GM23248 (cell line): ENCODE data around the gene EIF2S3. TPM values are rescaled to one million over a fixed set of nuclear protein-coding genes. Genes with fewer than 3 reads are reported as not detected.
A peak's percentile ranks its signal among the peaks of the same experiment; 100 is the strongest.

Experiments
- DNase-seq: peaks from one replicate; pipeline ENCODE4 v3.0.0-alpha.2; 2015
- H2AFZ ChIP-seq: fragments of 200-600 bp; sonication (generic); 2 replicates; pipeline ENCODE4 v1.6.1; 2016; ENCODE audit warnings: antibody characterized with exemption
- H3F3A ChIP-seq: fragments of 200-600 bp; sonication (generic); 2 replicates; pipeline ENCODE4 v1.6.1; 2016; ENCODE audit warnings: mild to moderate bottlenecking, antibody characterized with exemption, mixed run types; ENCODE audit not compliant: insufficient read depth
- H3K27ac ChIP-seq: fragments of 200-600 bp; sonication (generic); 2 replicates; pipeline ENCODE4 v1.5.1; 2016; ENCODE audit warnings: mild to moderate bottlenecking
- H3K27me3 ChIP-seq: fragments of 200-600 bp; sonication (generic); replicated peaks from 2 replicates; pipeline ENCODE4 v1.6.1; 2016; ENCODE audit warnings: mild to moderate bottlenecking; ENCODE audit not compliant: insufficient read depth
- H3K36me3 ChIP-seq: fragments of 200-600 bp; sonication (generic); 2 replicates; pipeline ENCODE4 v1.6.1; 2016; ENCODE audit warnings: low read depth, mild to moderate bottlenecking
- H3K4me1 ChIP-seq: fragments of 200-600 bp; sonication (generic); 2 replicates; pipeline ENCODE4 v1.6.1; 2016; ENCODE audit warnings: mild to moderate bottlenecking; ENCODE audit not compliant: insufficient read depth
- H3K4me2 ChIP-seq: fragments of 200-600 bp; sonication (generic); one replicate; pipeline ENCODE4 v1.6.1; 2016; ENCODE audit warnings: mild to moderate bottlenecking; ENCODE audit not compliant: unreplicated experiment
- H3K4me3 ChIP-seq: fragments of 200-600 bp; sonication (generic); 2 replicates; pipeline ENCODE4 v1.5.1; 2016; ENCODE audit warnings: mild to moderate bottlenecking
- H3K79me2 ChIP-seq: fragments of 200-600 bp; sonication (generic); 2 replicates; pipeline ENCODE4 v1.6.1; 2016; ENCODE audit warnings: mild to moderate bottlenecking; ENCODE audit not compliant: insufficient read depth
- H3K9ac ChIP-seq: fragments of 200-600 bp; sonication (generic); 2 replicates; pipeline ENCODE4 v1.6.1; 2016; ENCODE audit warnings: mild to moderate bottlenecking
- H3K9me2 ChIP-seq: fragments of 200-600 bp; sonication (generic); 2 replicates; pipeline ENCODE4 v1.6.1; 2016; ENCODE audit warnings: mixed run types, mild to moderate bottlenecking, moderate library complexity; ENCODE audit not compliant: insufficient read depth
- H3K9me3 ChIP-seq: fragments of 200-600 bp; sonication (generic); one replicate; pipeline ENCODE4 v1.6.1; 2017; ENCODE audit warnings: low read depth
- H4K20me1 ChIP-seq: fragments of 200-600 bp; sonication (generic); 2 replicates; pipeline ENCODE4 v1.6.0; 2016; ENCODE audit not compliant: insufficient read depth
- EZH2 ChIP-seq: fragments of 200-600 bp; sonication (generic); IDR thresholded peaks from 2 replicates; pipeline ENCODE4 v1.6.1; 2018; ENCODE audit warnings: antibody characterized with exemption, mild to moderate bottlenecking; ENCODE audit not compliant: insufficient read depth, poor library complexity, severe bottlenecking
- EZH2phosphoT487 ChIP-seq: fragments of 200-600 bp; sonication (generic); IDR thresholded peaks from 2 replicates; pipeline ENCODE4 v1.6.1; 2018; ENCODE audit warnings: antibody characterized with exemption, moderate library complexity, mild to moderate bottlenecking, low read depth; ENCODE audit not compliant: insufficient read depth
- WGBS, 2 experiments: methylation state at CpG; one replicate each; pipeline ENCODE4 v1.1.6; 2015 to 2017; ENCODE audit warnings: low lambda C conversion rate in 2 of 2, low coverage in 1 of 2; ENCODE audit errors: missing lambda C conversion rate in 2 of 2; 5-methylcytosine and 5-hydroxymethylcytosine counted together
- in situ Hi-C: fragments of 300-500 bp; cut with MboI; formaldehyde crosslinking; loops from 2 replicates; pipeline ENCODE4 v1.15.0; 2020
- polyA plus RNA-seq: library from polyadenylated mRNA; unstranded; fragments of >200 nt; fragmentation: Nextera tagmentation; extraction: Ambion mirVana; gene quantifications from 2 replicates; pipeline ENCODE4 v1.2.1, GENCODE V29; 2016
- total RNA-seq: library from RNA; depleted of rRNA; stranded (reverse); fragments of >200 nt; shearing (Covaris generic); gene quantifications from 2 replicates; pipeline ENCODE4 v1.2.3, GENCODE V29; 2014

Gene EIF2S3
- total and polyA plus RNA-seq, 2 experiments from 2014 or later: 57.2 to 190 TPM

DNA sequence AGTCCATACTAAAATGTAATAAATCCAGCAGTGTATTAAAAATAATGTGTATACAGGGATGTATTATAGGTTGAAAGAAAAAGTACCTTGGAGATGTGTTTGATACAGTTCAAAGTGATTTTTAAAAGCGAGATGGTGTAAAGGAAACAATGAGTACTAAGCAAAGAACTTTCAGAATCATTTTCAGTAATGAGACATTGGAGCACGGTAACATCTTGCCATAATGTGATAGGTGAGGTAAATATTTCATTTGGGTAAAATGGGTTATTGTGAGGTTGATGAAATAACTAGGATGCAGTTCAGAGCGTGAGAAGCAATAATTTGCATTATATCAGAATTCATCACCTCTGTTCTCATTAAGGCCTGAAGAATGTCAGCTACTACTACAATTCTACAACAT, 25.9 kb downstream of the EIF2S3 start:
- peak; percentile 12 for DNase-seq
- H3K27me3 ChIP-seq: no peaks in the 10 kb centered on the region
- no peaks in the 10 kb centered on the region for H4K20me1 ChIP-seq
- peaks cover 21% of the 10 kb centered on the region; the same call in 1 of the 2 replicates for H3K36me3 ChIP-seq
- H3K9ac ChIP-seq: no peak overlapping the region
- H3K79me2 ChIP-seq: no peaks in the 10 kb centered on the region
- TF ChIP-seq EZH2: no peak
- no peak for TF ChIP-seq EZH2phosphoT487
- H3F3A ChIP-seq: peaks cover 16% of the 10 kb centered on the region
- no peak overlapping the region for H2AFZ ChIP-seq
- 73 to 77% methylated on average over 3 of the region's 3 CpGs for WGBS, 2 experiments
- H3K9me3 ChIP-seq: no peaks in the 10 kb centered on the region
- in situ Hi-C loops: loop anchor here (25.0 kb wide), 1 partner anchor 157 kb away; no protein-coding TSS in a partner anchor
- H3K4me3 ChIP-seq: no peak overlapping the region
- peak overlapping the region; percentile 27 for H3K27ac ChIP-seq
- peaks cover 2% of the 10 kb centered on the region; the same call in 1 of the 2 replicates for H3K4me1 ChIP-seq
- H3K9me2 ChIP-seq: no peaks in the 10 kb centered on the region
- H3K4me2 ChIP-seq: no peak overlapping the region

DNA sequence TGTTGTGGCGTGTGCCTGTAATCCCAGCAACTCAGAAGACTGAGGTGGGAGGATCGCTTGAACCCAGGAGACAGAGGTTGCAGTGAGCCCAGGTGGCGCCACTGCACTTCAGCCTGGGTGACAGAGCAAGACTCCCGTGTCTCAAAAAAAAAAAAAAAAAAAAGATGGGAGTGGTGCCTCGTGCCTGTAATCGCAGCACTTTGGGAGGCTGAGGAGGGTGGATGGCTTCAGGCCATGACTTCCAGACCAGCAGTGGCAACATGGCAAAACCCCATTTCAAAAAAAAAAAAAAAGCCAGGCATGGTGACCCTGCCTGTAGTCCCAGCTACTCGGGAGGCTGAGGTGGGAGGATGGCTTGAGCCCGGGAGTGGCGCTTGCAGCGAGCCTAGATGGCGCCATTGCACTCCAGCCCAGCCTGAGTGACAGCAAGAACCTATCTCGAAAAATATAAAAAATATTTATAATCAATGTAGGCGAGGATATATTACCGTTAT, 27.0 kb downstream of the EIF2S3 start:
- H3K4me3 ChIP-seq: peak overlapping the region; percentile 42
- H3K4me2 ChIP-seq: peak overlapping the region; percentile 20
- in situ Hi-C loops: loop anchor here (25.0 kb wide), 1 partner anchor 156 kb away; no protein-coding TSS in a partner anchor

DNA sequence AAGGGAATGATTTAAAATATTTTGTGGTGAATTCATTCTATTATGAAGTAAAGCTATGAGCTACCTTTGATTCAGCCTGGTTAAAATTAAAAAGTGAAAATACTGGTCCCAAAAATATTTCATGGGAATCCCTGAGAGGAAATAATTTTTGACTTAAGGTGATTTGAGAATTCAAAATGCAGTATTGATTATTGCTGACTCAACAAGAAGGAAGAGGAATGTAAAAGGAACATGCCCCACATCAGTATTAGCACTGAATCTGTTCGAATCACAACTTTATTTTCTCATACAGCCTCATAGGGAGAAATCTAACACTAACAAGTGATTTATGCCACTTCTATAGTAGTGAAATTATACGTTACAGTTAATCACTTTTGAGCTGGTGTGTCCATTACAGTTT, 27.7 kb downstream of the EIF2S3 start:
- in situ Hi-C loops: loop anchor here (25.0 kb wide), 1 partner anchor 155 kb away; no protein-coding TSS in a partner anchor
- Histone ChIP-seq H3F3A (peaks cover 12% of the 10 kb centered on the region; the same call in 1 of the 2 replicates), H3K4me2 (no peak overlapping the region), H3K9me2 (no peaks in the 10 kb centered on the region), H3K27me3 (no peaks in the 10 kb centered on the region), H3K27ac (no peak overlapping the region), H3K4me3 (no peak overlapping the region), H3K36me3 (peaks cover 8% of the 10 kb centered on the region; the same call in 1 of the 2 replicates), H3K9me3 (no peaks in the 10 kb centered on the region), H4K20me1 (no peaks in the 10 kb centered on the region), H3K4me1 (peaks cover 2% of the 10 kb centered on the region; the same call in 1 of the 2 replicates), H2AFZ (no peak overlapping the region), H3K79me2 (no peaks in the 10 kb centered on the region), H3K9ac (no peak overlapping the region)
- WGBS, 2 experiments: 40 to 44% methylated on average over 2 of the region's 2 CpGs
- DNase-seq: no peak
- TF ChIP-seq EZH2 (no peak), EZH2phosphoT487 (no peak)

More for the DNA sequence above, 27.0 kb downstream of the EIF2S3 start:
- 1 to 2% methylated on average over 7 to 13 of the region's 14 CpGs for WGBS, 2 experiments
- no peak overlapping the region for H2AFZ ChIP-seq
- H3F3A ChIP-seq: peaks cover 16% of the 10 kb centered on the region
- no peaks in the 10 kb centered on the region for H3K79me2 ChIP-seq
- no peaks in the 10 kb centered on the region for H3K27me3 ChIP-seq
- H3K9me2 ChIP-seq: no peaks in the 10 kb centered on the region
- H3K36me3 ChIP-seq: peaks cover 12% of the 10 kb centered on the region; the same call in 1 of the 2 replicates
- H3K4me1 ChIP-seq: peaks cover 2% of the 10 kb centered on the region; the same call in 1 of the 2 replicates
- H4K20me1 ChIP-seq: no peaks in the 10 kb centered on the region
- peak overlapping the region; percentile 49 for H3K9ac ChIP-seq
- peak; percentile 65 for DNase-seq
- peak overlapping the region; percentile 27; the same call in 1 of the 2 replicates for H3K27ac ChIP-seq
- no peaks in the 10 kb centered on the region for H3K9me3 ChIP-seq
- no peak for TF ChIP-seq EZH2phosphoT487
- TF ChIP-seq EZH2: no peak

DNA sequence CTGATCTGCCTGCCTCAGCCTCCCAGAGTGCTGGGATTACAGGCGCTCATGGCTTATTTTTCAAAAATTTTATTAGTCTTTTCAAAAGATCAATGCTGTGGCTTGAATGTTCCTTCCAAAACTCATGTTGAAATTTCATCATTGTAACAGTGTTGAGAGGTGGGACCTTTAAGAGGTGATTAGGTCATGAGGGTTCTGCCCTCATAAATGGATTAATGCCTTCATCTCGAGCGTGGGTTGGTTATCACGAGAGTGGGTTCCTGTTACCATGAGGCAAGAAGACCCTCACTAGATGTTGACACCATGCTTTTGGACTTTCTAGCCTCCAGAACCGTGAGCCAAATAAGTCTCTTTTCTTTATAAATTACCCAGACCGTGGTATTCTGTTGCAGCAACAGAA, 30.3 kb downstream of the EIF2S3 start:
- H3K27ac ChIP-seq: no peak overlapping the region
- no peaks in the 10 kb centered on the region for H3K9me2 ChIP-seq
- no peaks in the 10 kb centered on the region for H3K9me3 ChIP-seq
- H3K36me3 ChIP-seq: no peaks in the 10 kb centered on the region
- 82 to 83% methylated on average over 5 to 6 of the region's 6 CpGs for WGBS, 2 experiments
- no peak overlapping the region for H3K4me2 ChIP-seq
- H3K4me3 ChIP-seq: no peak overlapping the region
- H3F3A ChIP-seq: no peaks in the 10 kb centered on the region
- no peaks in the 10 kb centered on the region for H4K20me1 ChIP-seq
- no peak for DNase-seq
- H3K79me2 ChIP-seq: no peaks in the 10 kb centered on the region
- H2AFZ ChIP-seq: no peak overlapping the region
- no peak overlapping the region for H3K9ac ChIP-seq
- no peaks in the 10 kb centered on the region for H3K27me3 ChIP-seq
- no peak for TF ChIP-seq EZH2phosphoT487
- no peak for TF ChIP-seq EZH2
- in situ Hi-C loops: loop anchor here (25.0 kb wide), 1 partner anchor 152 kb away; no protein-coding TSS in a partner anchor
- peaks cover 2% of the 10 kb centered on the region; the same call in 1 of the 2 replicates for H3K4me1 ChIP-seq
